IPS-18a (cell line): ENCODE results near the gene NEGR1.

Source experiments
- H3K27ac ChIP-seq: one replicate; pipeline ENCODE4 v1.5.1; 2013; ENCODE audit warnings: low read length
- H3K27me3 ChIP-seq: one replicate; pipeline ENCODE4 v1.6.1; 2013; ENCODE audit warnings: mild to moderate bottlenecking, low read length; ENCODE audit not compliant: control insufficient read depth, insufficient read depth
- H3K36me3 ChIP-seq: one replicate; pipeline ENCODE4 v1.6.1; 2013; ENCODE audit warnings: low read depth, low read length; ENCODE audit not compliant: control insufficient read depth
- H3K4me1 ChIP-seq: one replicate; pipeline ENCODE4 v1.6.1; 2013; ENCODE audit warnings: low read depth, low read length; ENCODE audit not compliant: control insufficient read depth
- H3K4me3 ChIP-seq: one replicate; pipeline ENCODE4 v1.5.1; 2013; ENCODE audit warnings: low read length
- H3K9ac ChIP-seq: one replicate; pipeline ENCODE4 v1.6.1; 2013; ENCODE audit warnings: mild to moderate bottlenecking, low read length, moderate library complexity
- H3K9me3 ChIP-seq: one replicate; pipeline ENCODE4 v1.6.1; 2013; ENCODE audit warnings: low read depth, low read length; ENCODE audit not compliant: control insufficient read depth

NEGR1 gene

DNA sequence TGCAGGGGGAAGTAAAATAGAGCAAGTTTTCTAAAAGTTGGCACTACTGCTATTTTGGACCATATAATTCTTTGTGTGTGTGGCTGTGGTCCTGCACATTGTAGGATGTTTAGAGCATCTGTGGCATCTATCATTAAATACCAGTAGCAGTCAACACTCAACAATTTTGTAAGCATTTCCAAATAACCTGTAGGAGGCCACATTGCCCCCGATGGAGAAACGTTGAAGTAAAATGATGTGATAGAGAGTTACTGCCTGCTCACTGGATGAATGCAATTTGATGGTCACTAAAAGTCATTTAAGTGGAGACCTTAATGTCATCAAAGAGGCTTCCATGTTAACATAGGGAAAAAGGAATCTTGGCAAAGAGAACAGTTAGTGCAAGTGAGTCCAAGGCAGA lies 560.8 kb downstream of the NEGR1 start:
- Histone ChIP-seq H3K4me1 (no peaks in the 10 kb centered on the region), H3K27ac (no peak overlapping the region), H3K36me3 (no peaks in the 10 kb centered on the region), H3K4me3 (no peak overlapping the region), H3K27me3 (no peaks in the 10 kb centered on the region), H3K9me3 (no peaks in the 10 kb centered on the region), H3K9ac (no peak overlapping the region)

DNA sequence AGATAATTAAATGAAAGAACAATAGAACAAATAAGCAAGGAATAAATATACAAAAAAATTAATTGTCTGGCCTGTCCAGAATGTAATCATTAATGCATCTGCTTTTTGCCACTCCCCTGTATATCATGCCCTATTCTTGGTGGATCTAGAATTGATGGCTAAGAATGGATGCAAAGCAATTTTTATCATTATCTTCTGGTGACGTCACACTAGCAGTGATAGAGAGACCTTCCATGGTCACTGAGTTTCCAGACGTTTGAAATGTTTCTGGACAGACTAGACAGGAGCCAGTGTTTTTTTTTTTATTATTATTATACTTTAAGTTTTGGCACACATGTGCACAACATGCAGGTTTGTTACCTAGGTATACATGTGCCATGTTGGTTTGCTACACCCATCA lies 563.0 kb downstream of the NEGR1 start:
- no peak overlapping the region for H3K9ac ChIP-seq
- no peak overlapping the region for H3K27ac ChIP-seq
- no peaks in the 10 kb centered on the region for H3K4me1 ChIP-seq
- H3K9me3 ChIP-seq = no peaks in the 10 kb centered on the region
- H3K36me3 ChIP-seq = no peaks in the 10 kb centered on the region
- H3K27me3 ChIP-seq = no peaks in the 10 kb centered on the region
- no peak overlapping the region for H3K4me3 ChIP-seq

DNA sequence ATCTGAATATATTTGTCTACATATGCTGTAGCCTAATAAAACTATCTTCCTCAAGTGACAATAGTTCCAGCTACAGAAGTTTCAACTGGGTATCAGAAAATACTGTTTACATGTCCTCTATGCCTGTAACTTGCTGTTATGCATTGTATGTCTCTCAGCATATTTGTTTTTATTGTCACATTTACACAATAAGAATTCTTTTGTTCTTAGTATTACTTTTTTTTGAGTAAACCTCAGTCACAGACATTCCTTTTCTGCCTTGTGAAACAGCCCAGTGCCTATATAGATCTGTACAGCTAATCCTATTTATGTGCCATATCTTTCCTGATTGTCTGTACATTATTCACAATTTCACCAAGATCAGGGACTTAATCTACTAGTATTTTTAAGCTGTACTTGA lies 565.2 kb downstream of the NEGR1 start:
- Histone ChIP-seq H3K4me3 (no peak overlapping the region), H3K9me3 (no peaks in the 10 kb centered on the region), H3K27ac (no peak overlapping the region), H3K4me1 (no peaks in the 10 kb centered on the region), H3K9ac (no peak overlapping the region), H3K36me3 (no peaks in the 10 kb centered on the region), H3K27me3 (no peaks in the 10 kb centered on the region)

DNA sequence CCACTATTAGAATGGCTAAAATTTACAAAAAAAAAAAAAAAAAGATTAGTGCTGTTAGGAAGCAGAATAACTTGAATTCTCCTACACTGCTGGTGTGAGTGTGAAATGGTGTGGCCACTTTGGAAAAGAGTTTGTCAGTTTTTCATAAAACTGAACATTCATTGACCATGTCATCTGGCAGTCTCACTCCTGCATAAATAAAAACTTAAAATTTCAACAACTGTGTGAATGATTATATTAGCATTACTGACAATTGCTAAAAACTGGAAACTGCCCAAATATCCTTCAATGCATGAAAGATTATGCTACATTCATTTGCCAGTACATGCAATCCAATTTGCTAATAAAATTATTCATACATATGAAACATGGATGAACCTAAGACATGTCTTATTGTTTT lies 570.9 kb downstream of the NEGR1 start:
- no peak overlapping the region for H3K4me3 ChIP-seq
- no peak overlapping the region for H3K9ac ChIP-seq
- no peaks in the 10 kb centered on the region for H3K4me1 ChIP-seq
- H3K36me3 ChIP-seq = no peaks in the 10 kb centered on the region
- no peaks in the 10 kb centered on the region for H3K9me3 ChIP-seq
- no peak overlapping the region for H3K27ac ChIP-seq
- H3K27me3 ChIP-seq = no peaks in the 10 kb centered on the region

DNA sequence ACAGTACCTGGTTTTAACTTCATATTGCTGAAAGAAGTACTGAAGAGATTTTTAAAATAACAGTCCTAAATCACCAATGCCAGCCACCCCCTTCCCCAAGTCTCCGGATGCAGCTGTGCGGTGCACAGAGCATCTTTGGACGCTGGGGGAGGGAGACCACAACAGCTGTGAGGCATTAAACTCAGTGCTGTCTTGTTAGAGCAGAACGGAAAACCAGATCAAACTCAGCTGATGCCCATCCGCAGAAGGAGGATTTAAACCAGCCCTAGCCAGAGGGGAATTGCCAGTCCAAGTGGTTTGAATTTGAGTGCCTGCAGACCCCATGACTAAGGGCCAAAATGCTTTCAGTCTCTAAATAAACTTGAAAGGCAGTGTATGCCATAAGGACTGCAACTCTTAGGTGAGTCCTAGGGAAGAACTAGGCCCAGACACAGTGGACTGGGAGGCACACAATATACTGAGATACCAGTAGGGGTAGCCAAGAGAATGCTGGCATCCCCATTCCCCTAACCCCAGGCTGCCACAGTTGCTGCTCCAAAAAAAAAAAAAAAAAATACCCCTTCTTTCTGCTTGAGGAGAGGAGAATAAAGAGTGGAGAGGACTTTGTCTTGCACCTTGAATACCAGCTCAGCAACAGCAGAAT lies 576.2 kb downstream of the NEGR1 start:
- Histone ChIP-seq H3K4me1 (no peaks in the 10 kb centered on the region), H3K27ac (no peak overlapping the region), H3K27me3 (no peaks in the 10 kb centered on the region), H3K9me3 (peaks cover 15% of the 10 kb centered on the region), H3K4me3 (no peak overlapping the region), H3K36me3 (no peaks in the 10 kb centered on the region), H3K9ac (no peak overlapping the region)

DNA sequence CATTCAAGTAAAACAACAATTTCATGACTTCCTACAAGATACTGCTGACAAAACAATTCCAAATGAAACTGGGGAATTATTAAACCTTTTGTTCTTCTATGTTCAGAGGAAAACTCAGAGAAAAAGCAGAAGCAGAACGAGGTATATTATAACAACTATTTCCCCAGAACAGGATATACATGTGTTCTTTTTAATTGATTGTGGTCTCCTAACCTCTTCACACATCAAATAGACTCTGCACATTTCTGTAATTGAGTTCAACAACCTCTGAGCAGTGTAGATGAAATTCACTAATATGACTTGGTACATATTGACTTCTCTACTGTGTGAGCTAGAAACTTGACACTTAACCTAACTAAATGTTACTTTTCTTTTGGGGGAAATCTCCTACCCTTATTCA lies 584.2 kb downstream of the NEGR1 start:
- Histone ChIP-seq H3K36me3 (no peaks in the 10 kb centered on the region), H3K9me3 (peaks cover 6% of the 10 kb centered on the region), H3K27ac (no peak overlapping the region), H3K4me3 (no peak overlapping the region), H3K27me3 (no peaks in the 10 kb centered on the region), H3K9ac (no peak overlapping the region), H3K4me1 (no peaks in the 10 kb centered on the region)

DNA sequence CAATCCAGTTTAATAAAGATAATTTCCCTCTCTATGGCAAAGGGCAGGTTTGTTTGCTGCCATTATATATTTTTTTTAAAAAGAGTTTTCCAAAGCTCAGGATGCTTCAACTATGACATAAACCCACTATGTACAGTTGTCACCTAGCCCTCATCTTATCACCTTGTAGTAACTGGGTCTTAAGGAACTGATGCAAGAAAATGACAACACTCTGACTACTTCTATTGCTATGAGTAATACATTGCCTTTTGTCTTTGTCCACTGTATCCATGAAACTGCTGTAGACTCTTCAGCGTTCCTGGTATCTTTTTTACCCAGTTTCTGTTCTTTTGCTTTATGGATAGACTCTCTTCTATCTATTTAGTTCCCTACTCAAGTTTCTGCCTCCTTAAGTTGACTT lies 586.5 kb downstream of the NEGR1 start:
- Histone ChIP-seq H3K36me3 (no peaks in the 10 kb centered on the region), H3K27me3 (no peaks in the 10 kb centered on the region), H3K4me3 (no peak overlapping the region), H3K4me1 (no peaks in the 10 kb centered on the region), H3K9me3 (no peaks in the 10 kb centered on the region), H3K9ac (no peak overlapping the region), H3K27ac (no peak overlapping the region)

DNA sequence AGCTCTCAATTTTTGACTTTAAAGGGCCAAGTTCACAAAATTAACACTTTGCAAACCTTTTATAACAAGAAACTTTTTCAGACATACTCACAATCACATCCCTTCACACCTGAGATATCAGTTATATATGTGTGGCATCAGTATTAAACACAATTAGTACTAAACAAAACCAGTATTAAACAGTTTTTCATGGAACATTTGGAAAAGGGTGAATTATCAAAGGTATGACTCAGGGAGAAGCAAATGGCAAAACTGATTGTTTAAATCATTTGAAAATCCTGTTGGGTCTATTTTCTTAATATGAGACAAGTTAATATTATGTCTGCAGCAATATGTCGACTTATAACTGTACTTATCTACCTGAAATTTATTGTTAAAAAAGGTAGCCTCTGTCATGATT lies 587.3 kb downstream of the NEGR1 start:
- no peaks in the 10 kb centered on the region for H3K4me1 ChIP-seq
- H3K27me3 ChIP-seq = no peaks in the 10 kb centered on the region
- H3K4me3 ChIP-seq = no peak overlapping the region
- no peak overlapping the region for H3K9ac ChIP-seq
- no peaks in the 10 kb centered on the region for H3K36me3 ChIP-seq
- H3K27ac ChIP-seq = no peak overlapping the region
- H3K9me3 ChIP-seq = no peaks in the 10 kb centered on the region

DNA sequence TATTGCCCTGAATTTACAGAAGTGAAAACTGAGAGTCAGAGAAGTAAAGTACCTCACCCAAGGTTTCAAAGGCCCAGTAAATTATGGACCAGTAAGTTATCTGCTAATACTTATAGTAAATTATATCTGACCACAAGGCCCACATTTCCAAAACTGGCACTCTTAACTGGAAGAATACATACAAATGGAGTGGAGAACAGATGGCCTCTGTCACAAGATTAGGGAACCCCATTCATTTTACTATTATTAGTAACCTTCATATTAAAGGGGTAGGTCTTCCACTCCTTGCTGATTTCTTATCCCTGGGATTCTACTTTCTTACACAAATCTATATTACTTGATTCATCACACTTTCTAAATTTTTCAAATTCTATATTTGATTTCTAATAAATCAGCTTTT lies 588.8 kb downstream of the NEGR1 start:
- Histone ChIP-seq H3K9me3 (no peaks in the 10 kb centered on the region), H3K4me3 (no peak overlapping the region), H3K27me3 (no peaks in the 10 kb centered on the region), H3K36me3 (no peaks in the 10 kb centered on the region), H3K4me1 (no peaks in the 10 kb centered on the region), H3K27ac (no peak overlapping the region), H3K9ac (no peak overlapping the region)

DNA sequence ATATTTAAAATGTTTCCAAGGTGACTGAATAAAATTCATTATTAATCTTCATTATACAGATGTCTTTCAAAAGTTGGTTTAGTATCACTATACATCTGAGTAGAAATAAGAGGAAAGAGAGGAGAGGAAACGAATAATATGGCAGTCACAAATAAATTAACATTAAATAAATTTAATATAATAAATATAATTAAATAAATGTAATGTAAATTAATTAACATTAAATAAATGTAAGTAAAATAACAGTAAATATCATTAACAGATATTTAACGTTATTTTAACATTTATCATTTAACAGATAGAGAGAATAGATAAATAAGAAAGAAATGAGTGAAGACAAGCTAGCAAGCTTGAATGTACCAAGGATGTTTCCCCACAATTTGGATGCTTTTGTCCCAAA lies 592.7 kb downstream of the NEGR1 start:
- H3K4me1 ChIP-seq = no peaks in the 10 kb centered on the region
- H3K27me3 ChIP-seq = no peaks in the 10 kb centered on the region
- H3K9me3 ChIP-seq = no peaks in the 10 kb centered on the region
- no peak overlapping the region for H3K4me3 ChIP-seq
- no peaks in the 10 kb centered on the region for H3K36me3 ChIP-seq
- no peak overlapping the region for H3K27ac ChIP-seq
- H3K9ac ChIP-seq = no peak overlapping the region

DNA sequence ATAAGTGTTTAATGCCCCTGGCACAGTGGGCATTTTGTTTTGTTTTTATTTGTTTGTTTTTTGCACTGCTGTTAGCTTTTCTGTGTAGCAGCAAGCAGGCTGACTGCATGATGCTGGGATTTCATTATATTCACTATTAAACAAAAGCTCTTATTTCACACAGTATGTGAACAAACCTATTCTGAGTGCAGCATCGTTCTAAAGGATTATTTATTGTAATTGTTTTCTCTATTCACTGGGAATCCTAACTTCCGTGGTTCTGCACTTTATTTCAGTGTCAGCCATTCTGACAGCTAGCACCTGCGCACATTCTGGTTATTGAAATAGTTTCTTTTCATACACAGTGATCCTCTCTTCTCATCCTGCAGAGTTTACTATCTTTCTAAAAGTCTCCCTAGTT lies 595.0 kb downstream of the NEGR1 start:
- Histone ChIP-seq H3K9ac (no peak overlapping the region), H3K4me3 (no peak overlapping the region), H3K4me1 (no peaks in the 10 kb centered on the region), H3K27ac (no peak overlapping the region), H3K36me3 (no peaks in the 10 kb centered on the region), H3K27me3 (no peaks in the 10 kb centered on the region), H3K9me3 (no peaks in the 10 kb centered on the region)

DNA sequence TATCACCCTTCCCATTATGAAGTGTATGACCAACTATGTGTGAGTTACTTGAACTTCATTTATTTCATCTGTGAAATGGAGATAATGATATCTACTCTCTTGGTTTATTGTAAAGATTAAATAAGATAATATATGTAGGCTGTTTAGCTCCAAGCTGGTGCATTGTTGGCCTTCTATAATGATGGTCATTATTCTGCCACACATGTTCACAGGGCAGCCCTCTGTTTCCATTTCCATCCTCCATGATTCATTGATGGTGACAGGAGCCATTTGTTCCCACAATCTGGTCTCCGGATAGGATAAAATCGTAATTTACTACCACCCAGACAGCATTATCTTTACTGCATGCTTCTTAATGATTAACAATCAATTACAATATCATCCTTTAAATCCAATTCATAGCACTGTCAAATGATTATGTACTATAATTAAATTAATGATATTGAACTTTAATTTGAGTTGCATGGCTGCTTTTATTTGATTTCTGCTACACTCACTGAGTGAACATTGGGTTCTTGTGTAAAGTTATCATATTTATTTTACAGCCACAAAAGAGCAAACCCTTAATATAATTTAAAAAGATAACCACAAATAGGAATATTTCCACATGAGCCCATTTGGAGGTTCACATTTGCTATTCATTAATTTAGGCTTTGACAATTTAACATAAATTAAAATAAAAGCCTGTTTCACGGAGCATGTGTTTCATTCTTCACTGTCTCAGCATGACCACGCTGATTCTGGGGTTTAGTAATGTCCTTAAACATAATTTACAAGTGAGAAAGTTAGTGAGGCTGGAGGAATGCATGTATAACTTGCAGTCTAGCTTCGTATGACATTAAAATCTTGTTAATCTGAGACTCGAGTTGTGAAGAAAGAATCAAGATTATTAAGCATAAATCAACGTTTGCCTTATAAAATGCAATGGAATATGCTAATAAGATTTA lies 605.1 kb downstream of the NEGR1 start:
- Histone ChIP-seq H3K9ac (no peak overlapping the region), H3K9me3 (no peaks in the 10 kb centered on the region), H3K27ac (no peak overlapping the region), H3K4me3 (no peak overlapping the region), H3K4me1 (no peaks in the 10 kb centered on the region), H3K36me3 (no peaks in the 10 kb centered on the region), H3K27me3 (no peaks in the 10 kb centered on the region)
